ENCODE data around the gene PCSK6. TPM values are rescaled to one million over a fixed set of nuclear protein-coding genes. Genes with fewer than 3 reads are reported as not detected.

The PCSK6 gene
- total and polyA plus RNA-seq, 2 donors from 2014 or later = 3.8 to 7.3 TPM

DNA sequence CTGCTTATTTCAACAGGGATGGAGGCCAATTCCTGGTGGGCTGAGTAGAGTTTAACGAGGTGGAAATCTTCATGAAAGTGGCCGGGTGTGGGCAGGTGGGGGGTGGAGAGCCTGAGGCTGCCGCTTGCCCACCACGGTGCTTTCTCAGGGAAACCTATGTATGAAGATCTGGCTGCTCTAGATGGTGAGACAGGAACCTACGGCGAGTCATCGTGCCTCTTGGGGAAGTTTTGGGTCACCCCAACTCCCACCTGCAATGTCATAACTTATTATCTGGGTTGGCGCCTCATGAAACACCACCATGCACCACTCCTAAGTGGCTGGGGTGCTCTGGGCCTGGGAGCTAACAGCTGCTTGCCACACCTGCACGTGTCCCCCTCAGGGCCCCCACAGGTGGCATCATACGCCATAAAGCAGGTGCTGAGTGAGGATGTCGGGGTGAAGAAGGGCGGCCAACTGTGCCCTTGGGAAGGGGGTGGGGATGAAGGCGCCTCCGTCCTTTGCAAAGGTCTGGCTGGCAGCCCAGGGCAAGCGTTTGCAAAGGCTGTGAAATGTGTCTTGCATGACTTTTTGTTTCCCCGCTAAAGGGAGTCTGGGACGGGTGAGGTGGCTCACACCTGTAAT is 166.5 kb downstream of the PCSK6 start:
- H3K4me1 ChIP-seq (ENCODE audit: control insufficient read depth in 2 of 3, insufficient read depth in 2 of 3, low read depth in 1 of 3, low read length in 3 of 3) = peaks cover 0 to 2% (median 0%) of the 10 kb centered on the region in 3 donors
- H3K27ac ChIP-seq (ENCODE audit: low read depth in 2 of 2, low read length in 2 of 2) = no peak overlapping the region
- FAIRE-seq = no peak
- H3K9me3 ChIP-seq (ENCODE audit: control insufficient read depth in 2 of 3, insufficient read depth in 1 of 3, low read length in 3 of 3) = no peaks in the 10 kb centered on the region
- intact Hi-C loops (cut with DNase I) = no loop called here
- TF ChIP-seq, protein P1, sequence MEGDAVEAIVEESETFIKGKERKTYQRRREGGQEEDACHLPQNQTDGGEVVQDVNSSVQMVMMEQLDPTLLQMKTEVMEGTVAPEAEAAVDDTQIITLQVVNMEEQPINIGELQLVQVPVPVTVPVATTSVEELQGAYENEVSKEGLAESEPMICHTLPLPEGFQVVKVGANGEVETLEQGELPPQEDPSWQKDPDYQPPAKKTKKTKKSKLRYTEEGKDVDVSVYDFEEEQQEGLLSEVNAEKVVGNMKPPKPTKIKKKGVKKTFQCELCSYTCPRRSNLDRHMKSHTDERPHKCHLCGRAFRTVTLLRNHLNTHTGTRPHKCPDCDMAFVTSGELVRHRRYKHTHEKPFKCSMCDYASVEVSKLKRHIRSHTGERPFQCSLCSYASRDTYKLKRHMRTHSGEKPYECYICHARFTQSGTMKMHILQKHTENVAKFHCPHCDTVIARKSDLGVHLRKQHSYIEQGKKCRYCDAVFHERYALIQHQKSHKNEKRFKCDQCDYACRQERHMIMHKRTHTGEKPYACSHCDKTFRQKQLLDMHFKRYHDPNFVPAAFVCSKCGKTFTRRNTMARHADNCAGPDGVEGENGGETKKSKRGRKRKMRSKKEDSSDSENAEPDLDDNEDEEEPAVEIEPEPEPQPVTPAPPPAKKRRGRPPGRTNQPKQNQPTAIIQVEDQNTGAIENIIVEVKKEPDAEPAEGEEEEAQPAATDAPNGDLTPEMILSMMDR (IDR thresholded peaks at IDR 0.05; ENCODE audit: borderline replicate concordance, extremely low read depth, insufficient read depth) = no peak
- DNase-seq = peak in 2 of 5 donors; percentile 34 to 43
- no peaks in the 10 kb centered on the region for H3K36me3 ChIP-seq (ENCODE audit: control insufficient read depth in 2 of 3, insufficient read depth in 3 of 3, low read length in 3 of 3)
- no peak overlapping the region for H3K9ac ChIP-seq (ENCODE audit: low read length in 3 of 3)
- no peak overlapping the region for H3K4me3 ChIP-seq (ENCODE audit: low read length in 3 of 3)
- H3K27me3 ChIP-seq (ENCODE audit: control insufficient read depth, insufficient read depth, low read length) = no peaks in the 10 kb centered on the region

DNA sequence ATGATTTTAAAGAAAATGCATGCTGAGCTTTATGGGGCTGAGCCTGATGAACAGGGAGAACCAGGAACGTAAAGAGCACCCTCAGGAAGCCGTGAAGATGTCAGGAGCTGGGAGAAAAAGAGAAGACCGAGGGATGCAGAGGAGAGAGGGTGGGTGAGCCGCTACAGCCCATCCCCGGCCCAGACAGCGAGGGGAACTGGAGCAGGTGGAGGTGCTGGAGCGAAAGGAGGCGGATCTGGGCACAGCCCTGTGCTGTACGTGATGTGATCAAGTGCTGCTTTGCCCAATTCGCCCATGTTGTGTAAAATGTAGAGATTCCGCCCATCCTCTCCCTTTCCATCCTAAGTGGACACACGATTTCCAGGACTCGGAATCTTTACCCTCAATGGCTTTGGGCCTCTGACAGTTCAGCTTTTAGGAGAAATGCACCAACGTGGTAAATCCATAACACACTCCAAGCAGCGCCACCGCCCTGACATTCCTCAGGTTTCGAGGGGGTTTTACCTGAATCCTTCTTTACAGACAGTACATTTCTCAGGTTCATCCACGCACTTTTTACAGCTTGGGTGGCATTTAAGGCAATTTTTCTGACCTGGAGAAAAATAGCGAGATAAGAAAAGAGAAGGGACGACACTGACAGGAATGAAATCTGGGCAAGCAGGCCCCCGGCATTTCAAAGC is 167.4 kb downstream of the PCSK6 start:
- H3K36me3 ChIP-seq (ENCODE audit: control insufficient read depth in 2 of 3, insufficient read depth in 3 of 3, low read length in 3 of 3) = no peaks in the 10 kb centered on the region
- no peaks in the 10 kb centered on the region for H3K9me3 ChIP-seq (ENCODE audit: control insufficient read depth in 2 of 3, insufficient read depth in 1 of 3, low read length in 3 of 3)
- no peak overlapping the region for H3K9ac ChIP-seq (ENCODE audit: low read length in 3 of 3)
- no peak overlapping the region for H3K27ac ChIP-seq (ENCODE audit: low read depth in 2 of 2, low read length in 2 of 2)
- no peak overlapping the region for H3K4me3 ChIP-seq (ENCODE audit: low read length in 3 of 3)
- FAIRE-seq (no peak), DNase-seq (peak in 2 of 5 donors; percentile 20 to 22)
- peaks cover 0 to 2% (median 0%) of the 10 kb centered on the region in 3 donors for H3K4me1 ChIP-seq (ENCODE audit: control insufficient read depth in 2 of 3, insufficient read depth in 2 of 3, low read depth in 1 of 3, low read length in 3 of 3)
- intact Hi-C loops (cut with DNase I) = no loop called here
- TF ChIP-seq, protein P1 (IDR thresholded peaks at IDR 0.05; ENCODE audit: borderline replicate concordance, extremely low read depth, insufficient read depth) = no peak
- no peaks in the 10 kb centered on the region for H3K27me3 ChIP-seq (ENCODE audit: control insufficient read depth, insufficient read depth, low read length)

DNA sequence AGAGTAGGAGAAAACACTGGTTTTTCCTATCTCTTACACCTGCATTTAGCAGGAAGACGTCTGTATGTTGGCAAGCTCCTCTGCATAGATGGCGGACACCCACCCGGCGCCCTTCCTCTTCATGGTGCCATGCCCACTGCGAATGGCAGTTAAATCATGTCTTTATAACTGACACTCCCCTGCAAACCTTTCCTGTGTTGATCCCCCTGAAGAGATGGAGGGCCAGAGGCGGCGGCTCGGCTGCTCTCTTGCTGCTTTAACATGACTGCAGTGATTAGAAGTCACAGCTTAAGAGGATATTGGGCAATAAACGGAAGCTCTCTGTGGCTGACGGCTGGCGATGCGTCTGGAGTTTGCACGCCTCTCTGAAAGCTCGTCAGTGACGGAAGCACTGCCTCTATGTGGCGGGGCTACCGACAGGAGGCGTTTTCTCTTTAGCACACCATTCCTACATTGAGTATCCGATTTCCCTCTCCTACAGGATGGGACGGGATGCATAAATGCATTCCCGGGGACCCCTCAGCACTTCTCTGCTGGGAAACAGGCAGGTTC is 168.9 kb downstream of the PCSK6 start:
- Histone ChIP-seq H3K9ac (ENCODE audit: low read length in 3 of 3) (no peak overlapping the region), H3K27ac (ENCODE audit: low read depth in 2 of 2, low read length in 2 of 2) (no peak overlapping the region), H3K9me3 (ENCODE audit: control insufficient read depth in 2 of 3, insufficient read depth in 1 of 3, low read length in 3 of 3) (no peaks in the 10 kb centered on the region), H3K4me1 (ENCODE audit: control insufficient read depth in 2 of 3, insufficient read depth in 2 of 3, low read depth in 1 of 3, low read length in 3 of 3) (peaks cover 0 to 2% (median 0%) of the 10 kb centered on the region in 3 donors), H3K36me3 (ENCODE audit: control insufficient read depth in 2 of 3, insufficient read depth in 3 of 3, low read length in 3 of 3) (no peaks in the 10 kb centered on the region), H3K4me3 (ENCODE audit: low read length in 3 of 3) (no peak overlapping the region), H3K27me3 (ENCODE audit: control insufficient read depth, insufficient read depth, low read length) (no peaks in the 10 kb centered on the region)
- peak; percentile 52 to 71 (median 66) for DNase-seq
- intact Hi-C loops (cut with DNase I) = no loop called here
- no peak for FAIRE-seq
- TF ChIP-seq, protein P1 (IDR thresholded peaks at IDR 0.05; ENCODE audit: borderline replicate concordance, extremely low read depth, insufficient read depth) = peak; percentile 7
